Loucy (cell line): ENCODE data around the gene MRI1.

Experiments
- CTCF ChIP-seq: fragments of 200-600 bp; sonication (generic); conservative IDR thresholded peaks from 2 replicates; pipeline ENCODE4 v1.5.1; 2014; ENCODE audit warnings: mild to moderate bottlenecking, antibody characterized with exemption, low read length
- EZH2phosphoT487 ChIP-seq: fragments of 200-600 bp; IDR thresholded peaks from 2 replicates; pipeline ENCODE4 v1.6.1; 2018; ENCODE audit warnings: antibody characterized with exemption, mild to moderate bottlenecking, moderate library complexity, borderline replicate concordance

- no peak for TF ChIP-seq CTCF
- TF ChIP-seq EZH2phosphoT487: no peak
Measured at GRCh38 chr19:13757805-13758772, 6.2 kb upstream of the MRI1 start.
